Large intestine (tissue), 3 donors: ENCODE results near the gene BHLHE40. TPM values are rescaled to one million over a fixed set of nuclear protein-coding genes. Genes with fewer than 3 reads are reported as not detected.
A peak's percentile ranks its signal among the peaks of the same experiment; 100 is the strongest.

Source experiments
- DNase-seq, 2 donors: peaks; one replicate each; pipeline versions ENCODE4 v3.0.0 to v3.0.0-alpha.2; 2013
- H3K27ac ChIP-seq: one replicate; pipeline ENCODE4 v1.5.1; 2013; ENCODE audit warnings: low read length
- H3K27me3 ChIP-seq: 2 replicates; pipeline ENCODE4 v1.6.1; 2013; ENCODE audit warnings: low read length; ENCODE audit not compliant: control insufficient read depth, insufficient read depth
- H3K36me3 ChIP-seq: 2 replicates; pipeline ENCODE4 v1.6.1; 2013; ENCODE audit warnings: low read length; ENCODE audit not compliant: control insufficient read depth, insufficient read depth
- H3K4me1 ChIP-seq: one replicate; pipeline ENCODE4 v1.6.1; 2013; ENCODE audit warnings: low read length; ENCODE audit not compliant: control insufficient read depth, insufficient read depth
- H3K4me3 ChIP-seq: one replicate; pipeline ENCODE4 v1.5.1; 2013; ENCODE audit warnings: low read length
- H3K9me3 ChIP-seq: one replicate; pipeline ENCODE4 v1.6.1; 2013; ENCODE audit warnings: mild to moderate bottlenecking, low read depth, low read length, moderate library complexity; ENCODE audit not compliant: control insufficient read depth
- WGBS: methylation state at CpG from one replicate; pipeline ENCODE4 v1.1.5; 2013; ENCODE audit warnings: low lambda C conversion rate; ENCODE audit not compliant: insufficient coverage; 5-methylcytosine and 5-hydroxymethylcytosine counted together
- polyA plus RNA-seq: library from polyadenylated mRNA; unstranded; fragments of 120-200 nt; gene quantifications from one replicate; pipeline ENCODE4 v1.2.1, GENCODE V29; 2013

Gene BHLHE40
- polyA plus RNA-seq, 1 donor: 101 TPM

GRCh38 chr3:4945324-4945723 is 33.9 kb upstream of the BHLHE40 start:
- no peaks in the 10 kb centered on the region for H3K4me1 ChIP-seq
- 100% methylated on average over 2 of the region's 10 CpGs for whole genome bisulfite sequencing

GRCh38 chr3:4947028-4947427 is 32.2 kb upstream of the BHLHE40 start:
- H3K4me3 ChIP-seq: no peak overlapping the region
- no peaks in the 10 kb centered on the region for H3K27me3 ChIP-seq
- no peaks in the 10 kb centered on the region for H3K4me1 ChIP-seq
- no CpG with 5 or more reads among the region's 5 CpGs for WGBS
- H3K36me3 ChIP-seq: no peaks in the 10 kb centered on the region
- no peak overlapping the region for H3K27ac ChIP-seq
- DNase-seq: peak in 1 of 2 donors; percentile 13
- no peaks in the 10 kb centered on the region for H3K9me3 ChIP-seq

More at GRCh38 chr3:4945324-4945723, 33.9 kb upstream of the BHLHE40 start:
- Histone ChIP-seq H3K27me3 (no peaks in the 10 kb centered on the region), H3K36me3 (no peaks in the 10 kb centered on the region), H3K4me3 (no peak overlapping the region), H3K27ac (no peak overlapping the region), H3K9me3 (no peaks in the 10 kb centered on the region)
- no peak for DNase-seq

GRCh38 chr3:4948395-4948794 is 30.8 kb upstream of the BHLHE40 start:
- no peak overlapping the region for H3K4me3 ChIP-seq

GRCh38 chr3:4949004-4949403 is 30.2 kb upstream of the BHLHE40 start:
- 60% methylated on average over 1 of the region's 2 CpGs for WGBS
- H3K4me1 ChIP-seq: no peaks in the 10 kb centered on the region
- H3K27ac ChIP-seq: no peak overlapping the region

More at GRCh38 chr3:4948395-4948794, 30.8 kb upstream of the BHLHE40 start:
- Histone ChIP-seq H3K27me3 (no peaks in the 10 kb centered on the region), H3K4me1 (no peaks in the 10 kb centered on the region), H3K36me3 (no peaks in the 10 kb centered on the region), H3K9me3 (no peaks in the 10 kb centered on the region), H3K27ac (no peak overlapping the region)
- no CpG with 5 or more reads among the region's 4 CpGs for whole genome bisulfite sequencing
- no peak for DNase-seq

GRCh38 chr3:4949659-4950058 is 29.6 kb upstream of the BHLHE40 start:
- Histone ChIP-seq H3K27me3 (no peaks in the 10 kb centered on the region), H3K36me3 (no peaks in the 10 kb centered on the region), H3K9me3 (no peaks in the 10 kb centered on the region), H3K4me3 (no peak overlapping the region), H3K27ac (no peak overlapping the region), H3K4me1 (no peaks in the 10 kb centered on the region)
- 100% methylated on average over 1 of the region's 2 CpGs for WGBS
- DNase-seq: no peak

More at GRCh38 chr3:4949004-4949403, 30.2 kb upstream of the BHLHE40 start:
- H3K36me3 ChIP-seq: no peaks in the 10 kb centered on the region
- DNase-seq: peak; percentile 14 to 19
- no peaks in the 10 kb centered on the region for H3K27me3 ChIP-seq
- no peaks in the 10 kb centered on the region for H3K9me3 ChIP-seq
- H3K4me3 ChIP-seq: no peak overlapping the region

- Histone ChIP-seq H3K27ac (no peak overlapping the region), H3K4me3 (no peak overlapping the region), H3K9me3 (no peaks in the 10 kb centered on the region), H3K36me3 (no peaks in the 10 kb centered on the region), H3K27me3 (no peaks in the 10 kb centered on the region), H3K4me1 (no peaks in the 10 kb centered on the region)
- DNase-seq: no peak
- no CpG with 5 or more reads among the region's 4 CpGs for WGBS
These were observed 28.9 kb upstream of the BHLHE40 start for GRCh38 chr3:4950351-4950784.

- 81% methylated on average over 3 of the region's 8 CpGs for WGBS
- Histone ChIP-seq H3K4me3 (no peak overlapping the region), H3K4me1 (no peaks in the 10 kb centered on the region), H3K27me3 (no peaks in the 10 kb centered on the region), H3K9me3 (no peaks in the 10 kb centered on the region), H3K36me3 (no peaks in the 10 kb centered on the region), H3K27ac (no peak overlapping the region)
- DNase-seq: no peak
These were observed 28.3 kb upstream of the BHLHE40 start for GRCh38 chr3:4950948-4951347.

- DNase-seq: no peak
- H3K36me3 ChIP-seq: no peaks in the 10 kb centered on the region
- H3K9me3 ChIP-seq: no peaks in the 10 kb centered on the region
- H3K4me1 ChIP-seq: no peaks in the 10 kb centered on the region
- H3K27me3 ChIP-seq: no peaks in the 10 kb centered on the region
- H3K4me3 ChIP-seq: no peak overlapping the region
- 75% methylated on average over 1 of the region's 2 CpGs for WGBS
- no peak overlapping the region for H3K27ac ChIP-seq
These were observed 26.1 kb upstream of the BHLHE40 start for GRCh38 chr3:4953119-4953518.

- WGBS: 100% methylated on average over 1 of the region's 6 CpGs
- H3K9me3 ChIP-seq: peaks cover 4% of the 10 kb centered on the region
- no peaks in the 10 kb centered on the region for H3K36me3 ChIP-seq
- no peaks in the 10 kb centered on the region for H3K27me3 ChIP-seq
- H3K4me3 ChIP-seq: no peak overlapping the region
- H3K27ac ChIP-seq: no peak overlapping the region
- no peaks in the 10 kb centered on the region for H3K4me1 ChIP-seq
- peak in 1 of 2 donors; percentile 25 for DNase-seq
These were observed 24.8 kb upstream of the BHLHE40 start for GRCh38 chr3:4954256-4955000.

- Histone ChIP-seq H3K9me3 (peaks cover 5% of the 10 kb centered on the region), H3K4me1 (no peaks in the 10 kb centered on the region), H3K36me3 (no peaks in the 10 kb centered on the region), H3K27ac (no peak overlapping the region), H3K4me3 (no peak overlapping the region), H3K27me3 (no peaks in the 10 kb centered on the region)
- no peak for DNase-seq
- WGBS: 100% methylated on average over 1 of the region's 2 CpGs
These were observed 23.1 kb upstream of the BHLHE40 start for GRCh38 chr3:4956099-4956498.

GRCh38 chr3:4956738-4957137 is 22.5 kb upstream of the BHLHE40 start:
- Histone ChIP-seq H3K36me3 (no peaks in the 10 kb centered on the region), H3K9me3 (peaks cover 5% of the 10 kb centered on the region), H3K4me1 (no peaks in the 10 kb centered on the region), H3K4me3 (no peak overlapping the region), H3K27me3 (no peaks in the 10 kb centered on the region), H3K27ac (no peak overlapping the region)
- DNase-seq: no peak
- WGBS: no CpG with 5 or more reads among the region's 2 CpGs
